ENCODE data around the gene COL7A1. TPM values are rescaled to one million over a fixed set of nuclear protein-coding genes. Genes with fewer than 3 reads are reported as not detected.
A peak's percentile ranks its signal among the peaks of the same experiment; 100 is the strongest.

Gene COL7A1
- total and polyA plus RNA-seq, 2 of the 13 experiments (the other 11 are each of a cell fraction or from before 2014, with no cell fraction given) = 2.7 to 11.7 TPM

DNA sequence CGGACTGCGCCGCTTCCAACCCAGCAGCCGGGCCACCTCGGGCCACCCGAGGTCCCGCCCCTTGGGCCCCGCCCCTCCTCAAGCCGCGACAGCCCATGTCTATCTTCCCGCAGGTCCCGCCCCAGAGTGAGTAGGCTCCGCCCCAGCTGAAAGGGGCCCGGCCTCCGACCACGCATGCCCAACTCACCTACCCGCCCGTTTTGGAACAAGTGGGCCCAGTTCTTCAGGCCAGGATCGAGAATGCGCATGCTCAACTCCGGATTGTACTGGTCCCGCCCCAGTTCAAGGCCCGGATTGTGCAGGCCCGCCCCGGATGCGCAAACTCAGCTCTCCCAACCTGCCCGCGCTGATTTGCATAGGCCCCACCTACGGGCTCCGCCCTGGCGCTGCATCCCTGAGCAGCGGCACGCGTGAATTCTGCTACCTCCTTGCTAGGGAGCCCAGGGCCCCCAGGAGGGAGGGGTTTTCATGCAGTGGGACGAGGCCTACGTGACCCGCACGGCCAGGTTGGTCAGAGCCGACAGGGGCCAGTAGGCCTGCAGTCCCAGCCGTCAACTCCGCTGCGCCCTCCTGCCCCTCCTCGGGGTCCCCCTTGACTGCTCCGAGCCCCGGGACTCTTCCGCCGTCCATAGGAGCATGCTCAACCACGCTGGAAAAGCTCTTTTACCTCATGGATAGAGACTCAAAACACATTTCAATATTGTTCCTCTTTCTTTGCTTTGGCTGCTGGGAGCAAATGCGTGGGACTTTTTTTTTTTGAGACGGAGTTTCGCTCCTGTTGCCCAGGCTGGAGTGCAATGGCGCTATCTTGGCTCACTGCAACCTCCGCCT is 38.1 kb downstream of the COL7A1 start, which contains the start of gene PFKFB4 (continued):
- peak; percentile 69; the same call in 1 of the 2 replicates for TF ChIP-seq ZNF232 (CRISPR knock-in tag; IDR thresholded peaks at IDR 0.05; ENCODE audit: borderline replicate concordance)
- TF ChIP-seq KAT7 (CRISPR knock-in tag; IDR thresholded peaks at IDR 0.05; ENCODE audit: borderline replicate concordance) = 0 out of 2 replicates have a peak, but pooled peaks have one; percentile 21
- peak; percentile 41; the same call in 1 of the 2 replicates for TF ChIP-seq ZNF503 (CRISPR knock-in tag; IDR thresholded peaks at IDR 0.05)
- no peak for TF ChIP-seq GTF3A (CRISPR knock-in tag; conservative IDR thresholded peaks at IDR 0.05)
- TF ChIP-seq ZNF652 (CRISPR knock-in tag; IDR thresholded peaks at IDR 0.05; ENCODE audit: borderline replicate concordance, low read depth) = peak; percentile 55; the same call in 1 of the 2 replicates
- TF ChIP-seq, protein P1, sequence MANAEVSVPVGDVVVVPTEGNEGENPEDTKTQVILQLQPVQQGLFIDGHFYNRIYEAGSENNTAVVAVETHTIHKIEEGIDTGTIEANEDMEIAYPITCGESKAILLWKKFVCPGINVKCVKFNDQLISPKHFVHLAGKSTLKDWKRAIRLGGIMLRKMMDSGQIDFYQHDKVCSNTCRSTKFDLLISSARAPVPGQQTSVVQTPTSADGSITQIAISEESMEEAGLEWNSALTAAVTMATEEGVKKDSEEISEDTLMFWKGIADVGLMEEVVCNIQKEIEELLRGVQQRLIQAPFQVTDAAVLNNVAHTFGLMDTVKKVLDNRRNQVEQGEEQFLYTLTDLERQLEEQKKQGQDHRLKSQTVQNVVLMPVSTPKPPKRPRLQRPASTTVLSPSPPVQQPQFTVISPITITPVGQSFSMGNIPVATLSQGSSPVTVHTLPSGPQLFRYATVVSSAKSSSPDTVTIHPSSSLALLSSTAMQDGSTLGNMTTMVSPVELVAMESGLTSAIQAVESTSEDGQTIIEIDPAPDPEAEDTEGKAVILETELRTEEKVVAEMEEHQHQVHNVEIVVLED (CRISPR knock-in tag; IDR thresholded peaks at IDR 0.05; ENCODE audit: borderline replicate concordance) = peak; percentile 66; the same call in 1 of the 2 replicates
- TF ChIP-seq NFATC3 (CRISPR knock-in tag; IDR thresholded peaks at IDR 0.05) = no peak
- TF ChIP-seq IRX3 (CRISPR knock-in tag; IDR thresholded peaks at IDR 0.05; ENCODE audit: borderline replicate concordance, low read depth) = no peak
- TF ChIP-seq MED8 (CRISPR knock-in tag; IDR thresholded peaks at IDR 0.05; ENCODE audit: insufficient replicate concordance) = no peak
- peak; percentile 60; the same call in 1 of the 2 replicates for TF ChIP-seq ZFP41 (CRISPR knock-in tag; IDR thresholded peaks at IDR 0.05; ENCODE audit: borderline replicate concordance)
- TF ChIP-seq HIVEP1 (CRISPR knock-in tag; IDR thresholded peaks at IDR 0.05) = peak; percentile 68
- TF ChIP-seq ZSCAN5A (CRISPR knock-in tag; IDR thresholded peaks at IDR 0.05; ENCODE audit: borderline replicate concordance) = 0 out of 2 replicates have a peak, but pooled peaks have one; percentile 54
- 0 out of 2 replicates have a peak, but pooled peaks have one; percentile 29 for TF ChIP-seq KDM5B (CRISPR knock-in tag; IDR thresholded peaks at IDR 0.05; ENCODE audit: borderline replicate concordance)
- no peak for TF ChIP-seq DDIT3 (CRISPR knock-in tag; IDR thresholded peaks at IDR 0.05)
- no peak; the same call in 1 of the 2 replicates for TF ChIP-seq PITX1 (CRISPR knock-in tag; IDR thresholded peaks at IDR 0.05)
- peak; percentile 63; the same call in 1 of the 2 replicates for TF ChIP-seq ZNF709 (CRISPR knock-in tag; IDR thresholded peaks at IDR 0.05)
- peak; percentile 93; the same call in 1 of the 2 replicates for TF ChIP-seq ZNF788 (CRISPR knock-in tag; IDR thresholded peaks at IDR 0.05; ENCODE audit: borderline replicate concordance)
- TF ChIP-seq ZNF33B (CRISPR knock-in tag; IDR thresholded peaks at IDR 0.05) = no peak
- TF ChIP-seq SRSF9 (IDR thresholded peaks at IDR 0.05; ENCODE audit: borderline replicate concordance, insufficient read depth, low read depth, low read length, poor library complexity, severe bottlenecking) = no peak
- TF ChIP-seq SP5 (CRISPR knock-in tag; IDR thresholded peaks at IDR 0.05; ENCODE audit: borderline replicate concordance, low read depth) = peak; percentile 99
- TF ChIP-seq KDM6A (CRISPR knock-in tag; IDR thresholded peaks at IDR 0.05; ENCODE audit: low read depth) = peak; percentile 68; the same call in 1 of the 2 replicates
- no peak for TF ChIP-seq GZF1 (CRISPR knock-in tag; IDR thresholded peaks at IDR 0.05)
- no peak for TF ChIP-seq ZMYM4 (CRISPR knock-in tag; IDR thresholded peaks at IDR 0.05)

All from HepG2 (cell line).